Prostate gland (tissue), 2 donors: ENCODE data around the gene GNPDA1. TPM values are rescaled to one million over a fixed set of nuclear protein-coding genes. Genes with fewer than 3 reads are reported as not detected.
"Not testable (repeated sequence)": the region's sequence is repeated elsewhere in the genome, so short reads cannot be mapped to it uniquely, and the experiment has no call there.

Source experiments
- DNase-seq: peaks from one replicate; pipeline ENCODE4 v3.0.0-alpha.2; 2019; ENCODE audit warnings: low spot score
- H3K27ac ChIP-seq, 2 donors: fragments of 200-600 bp; sonication (generic); 2 replicates each; pipeline ENCODE4 v1.5.1; 2017 to 2019
- H3K27me3 ChIP-seq: fragments of 200-600 bp; sonication (generic); replicated peaks from 2 replicates; pipeline ENCODE4 v1.5.1; 2019; ENCODE audit not compliant: insufficient read depth
- H3K36me3 ChIP-seq, 2 donors: fragments of 200-600 bp; sonication (generic); 1 replicate in 1 of 2; 2 replicates in 1 of 2; pipeline versions ENCODE4 v1.5.1 to v1.8.1; 2017 to 2019
- H3K4me1 ChIP-seq: fragments of 200-600 bp; sonication (generic); replicated peaks from 2 replicates; pipeline ENCODE4 v1.5.1; 2019
- H3K4me3 ChIP-seq, 2 donors: fragments of 200-600 bp; sonication (generic); 2 replicates each; pipeline ENCODE4 v1.5.1; 2017 to 2019
- H3K9me3 ChIP-seq: fragments of 200-600 bp; sonication (generic); 2 replicates; pipeline ENCODE4 v1.5.1; 2017
- POLR2A ChIP-seq: fragments of 450-650 bp; IDR thresholded peaks from one replicate; pipeline ENCODE4 v1.6.1; 2016; ENCODE audit warnings: antibody characterized with exemption, mild to moderate bottlenecking
- POLR2AphosphoS5 ChIP-seq: sonication (generic); formaldehyde crosslinking; IDR thresholded peaks from one replicate; pipeline ENCODE4 v1.6.1; 2017; ENCODE audit warnings: antibody characterized with exemption
- WGBS: methylation state at CpG from one replicate; pipeline ENCODE4 v1.1.5; 2018; 5-methylcytosine and 5-hydroxymethylcytosine counted together
- intact Hi-C: fragments of 100-400 bp; cut with DNase I; formaldehyde crosslinking; loops from one replicate; pipeline ENCODE4 v1.14.2; 2022
- total RNA-seq, 2 donors: library from RNA; depleted of rRNA; stranded (reverse); fragments of >200 nt; gene quantifications; one replicate each; pipeline ENCODE4 v1.1.0, GENCODE V29; 2016
- TF ChIP-seq, protein P1 (sequence below), 4 experiments: fragments of 200-600 bp in 2 of 4; fragments of 450-650 bp in 2 of 4; sonication (generic) in 2 of 4; IDR thresholded peaks; 1 replicate in 3 of 4; 2 replicates in 1 of 4; pipeline ENCODE4 v1.5.1; 2016 to 2019; ENCODE audit warnings: antibody characterized with exemption in 4 of 4, mild to moderate bottlenecking in 2 of 4, moderate library complexity in 2 of 4

The GNPDA1 gene
- total RNA-seq, 2 donors from 2014 or later = 30.0 to 58.5 TPM

DNA sequence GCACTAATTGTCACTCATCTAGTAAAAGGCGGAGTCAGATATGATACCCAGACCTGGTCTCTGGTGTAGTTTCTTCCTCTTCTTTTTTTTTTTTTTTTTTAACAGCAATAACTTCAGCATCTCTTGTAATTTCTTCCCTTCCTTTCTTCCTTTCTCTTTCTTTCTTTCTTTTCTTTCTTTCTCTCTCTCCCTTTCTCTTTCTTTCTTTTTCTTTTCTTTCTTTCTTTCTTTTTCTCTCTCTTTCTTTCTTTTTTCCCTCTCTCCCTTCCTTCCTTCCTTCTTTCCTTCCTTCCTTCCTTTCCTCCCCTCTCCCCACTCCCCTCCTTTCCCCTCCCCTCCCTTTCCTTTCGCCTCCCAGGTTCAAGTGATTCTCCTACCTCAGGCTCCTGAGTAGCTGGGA lies 25.9 kb upstream of the GNPDA1 start:
- Histone ChIP-seq H3K36me3 (no peaks in the 10 kb centered on the region), H3K27ac (no peak overlapping the region), H3K4me1 (no peaks in the 10 kb centered on the region), H3K27me3 (no peaks in the 10 kb centered on the region), H3K4me3 (no peak overlapping the region), H3K9me3 (no peaks in the 10 kb centered on the region)
- 98% methylated on average over 2 of the region's 2 CpGs for whole genome bisulfite sequencing
- no peak for DNase-seq
- TF ChIP-seq POLR2AphosphoS5 (no peak), POLR2A (no peak)
- TF ChIP-seq, protein P1, sequence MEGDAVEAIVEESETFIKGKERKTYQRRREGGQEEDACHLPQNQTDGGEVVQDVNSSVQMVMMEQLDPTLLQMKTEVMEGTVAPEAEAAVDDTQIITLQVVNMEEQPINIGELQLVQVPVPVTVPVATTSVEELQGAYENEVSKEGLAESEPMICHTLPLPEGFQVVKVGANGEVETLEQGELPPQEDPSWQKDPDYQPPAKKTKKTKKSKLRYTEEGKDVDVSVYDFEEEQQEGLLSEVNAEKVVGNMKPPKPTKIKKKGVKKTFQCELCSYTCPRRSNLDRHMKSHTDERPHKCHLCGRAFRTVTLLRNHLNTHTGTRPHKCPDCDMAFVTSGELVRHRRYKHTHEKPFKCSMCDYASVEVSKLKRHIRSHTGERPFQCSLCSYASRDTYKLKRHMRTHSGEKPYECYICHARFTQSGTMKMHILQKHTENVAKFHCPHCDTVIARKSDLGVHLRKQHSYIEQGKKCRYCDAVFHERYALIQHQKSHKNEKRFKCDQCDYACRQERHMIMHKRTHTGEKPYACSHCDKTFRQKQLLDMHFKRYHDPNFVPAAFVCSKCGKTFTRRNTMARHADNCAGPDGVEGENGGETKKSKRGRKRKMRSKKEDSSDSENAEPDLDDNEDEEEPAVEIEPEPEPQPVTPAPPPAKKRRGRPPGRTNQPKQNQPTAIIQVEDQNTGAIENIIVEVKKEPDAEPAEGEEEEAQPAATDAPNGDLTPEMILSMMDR (IDR thresholded peaks at IDR 0.05) = no peak
- intact Hi-C loops = no loop called here

DNA sequence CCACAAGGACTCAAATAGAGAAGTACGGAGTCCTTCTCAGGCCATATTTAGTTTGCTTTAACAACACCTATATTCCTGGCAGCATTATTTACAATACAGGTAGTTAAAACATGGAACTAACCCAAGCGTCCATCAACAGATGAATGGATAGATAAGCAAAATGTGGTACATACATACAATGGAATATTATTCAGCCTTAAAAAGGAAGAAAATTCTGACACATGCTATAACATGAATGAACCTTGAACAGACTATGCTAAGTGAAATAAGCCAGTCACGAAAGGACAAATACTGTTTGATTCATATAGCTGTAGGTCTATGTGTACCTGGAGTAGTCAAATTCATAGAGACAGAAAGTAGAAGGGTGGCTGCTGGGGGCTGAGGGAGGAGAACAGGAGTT lies 24.8 kb upstream of the GNPDA1 start:
- WGBS = 76% methylated on average over 3 of the region's 3 CpGs
- H3K4me1 ChIP-seq, H3K27me3 ChIP-seq, H3K4me3 ChIP-seq, H3K36me3 ChIP-seq, H3K27ac ChIP-seq, H3K9me3 ChIP-seq, DNase-seq, intact Hi-C loops: not testable (repeated sequence)

DNA sequence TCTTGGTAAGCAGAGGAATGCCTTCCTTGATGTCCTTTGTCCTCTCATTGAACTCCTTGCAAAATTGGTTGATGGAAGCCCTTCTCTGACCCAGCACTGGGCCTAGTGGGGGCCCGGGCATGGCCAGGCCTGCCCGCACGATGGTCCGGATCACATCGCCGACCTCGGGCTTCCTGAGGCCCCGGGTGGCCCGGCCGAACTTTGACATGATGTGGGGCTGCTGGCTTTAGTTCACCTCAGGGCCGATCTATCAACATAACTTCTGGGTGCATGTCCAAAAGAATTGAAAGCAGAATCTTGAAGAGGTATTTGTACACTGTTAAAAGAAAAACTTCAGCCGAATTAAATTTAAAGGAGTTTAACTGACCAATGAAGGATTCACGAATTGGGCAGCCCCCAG lies 24.1 kb upstream of the GNPDA1 start:
- Histone ChIP-seq H3K27ac (no peak overlapping the region), H3K4me1 (no peaks in the 10 kb centered on the region), H3K36me3 (no peaks in the 10 kb centered on the region), H3K9me3 (no peaks in the 10 kb centered on the region), H3K4me3 (no peak overlapping the region), H3K27me3 (no peaks in the 10 kb centered on the region)
- 88% methylated on average over 13 of the region's 13 CpGs for WGBS
- intact Hi-C loops = no loop called here
- TF ChIP-seq POLR2A (no peak), POLR2AphosphoS5 (no peak)
- TF ChIP-seq, protein P1 (IDR thresholded peaks at IDR 0.05) = no peak
- no peak for DNase-seq

DNA sequence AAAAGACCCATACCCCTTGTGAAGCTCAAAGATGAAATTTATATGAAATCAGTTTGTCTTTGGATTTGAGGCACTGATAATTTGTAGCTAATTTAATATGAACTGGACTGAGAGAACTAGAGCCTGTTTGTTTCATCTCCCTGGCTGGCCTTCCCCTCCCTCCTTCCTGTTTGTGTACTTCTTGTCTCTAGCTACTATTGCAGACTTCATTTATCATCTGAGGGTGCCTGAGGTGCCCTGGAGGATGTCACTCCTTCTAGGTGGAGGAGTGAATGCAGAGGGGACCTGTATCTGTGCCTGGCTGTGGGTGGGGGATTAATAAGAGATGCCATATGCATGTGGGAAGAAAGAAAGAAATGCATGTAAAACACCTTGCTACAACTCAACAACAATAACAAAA lies 22.2 kb upstream of the GNPDA1 start:
- no peaks in the 10 kb centered on the region for H3K9me3 ChIP-seq
- no peaks in the 10 kb centered on the region for H3K4me1 ChIP-seq
- no peaks in the 10 kb centered on the region for H3K27me3 ChIP-seq
- H3K4me3 ChIP-seq = no peak overlapping the region
- intact Hi-C loops = no loop called here
- H3K27ac ChIP-seq = no peak overlapping the region
- no peaks in the 10 kb centered on the region for H3K36me3 ChIP-seq
- no peak for TF ChIP-seq POLR2A
- TF ChIP-seq, protein P1 (IDR thresholded peaks at IDR 0.05) = no peak
- no peak for TF ChIP-seq POLR2AphosphoS5
- DNase-seq = no peak

DNA sequence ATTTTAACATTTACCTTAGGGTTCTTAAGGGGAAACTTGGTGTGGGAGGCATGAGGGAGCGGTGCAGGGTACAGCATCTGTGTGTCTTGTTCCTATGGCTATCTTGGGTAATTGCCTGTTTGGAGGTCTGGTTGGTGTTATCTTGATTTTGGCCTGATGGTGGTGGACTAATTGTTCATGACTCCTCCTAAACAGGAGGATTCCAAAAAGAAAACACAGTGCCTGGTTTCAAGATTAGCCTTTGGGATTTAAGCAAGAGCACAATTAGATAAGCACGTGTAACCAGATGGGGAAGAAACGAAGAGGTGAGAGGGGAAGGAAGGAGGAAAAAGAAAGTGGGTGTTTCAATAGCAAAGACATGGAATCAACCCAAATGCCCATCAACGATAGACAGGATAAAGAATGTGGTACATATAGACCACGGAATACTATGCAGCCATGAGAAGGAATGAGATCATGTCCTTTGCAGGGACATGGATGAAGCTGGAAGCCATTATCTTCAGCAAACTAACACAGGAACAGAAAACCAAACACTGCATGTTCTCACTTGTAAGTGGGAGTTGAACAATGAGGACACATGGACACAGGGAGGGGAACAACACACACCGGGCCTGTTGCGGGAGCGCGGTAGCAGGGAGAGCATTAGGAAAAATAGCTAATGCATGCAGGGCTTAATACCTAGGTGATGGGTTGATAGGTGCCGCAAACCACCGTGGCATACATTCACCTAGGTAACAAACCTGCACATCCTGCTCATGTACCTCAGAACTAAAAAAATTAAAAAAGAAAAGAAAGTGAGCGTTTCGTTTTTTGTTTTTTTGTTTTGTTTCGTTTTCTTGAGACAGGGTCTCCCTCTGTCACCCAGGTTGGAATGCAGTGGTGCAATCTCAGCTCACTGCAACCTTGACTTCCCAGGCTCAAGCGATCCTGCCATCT lies 21.1 kb upstream of the GNPDA1 start:
- H3K9me3 ChIP-seq, intact Hi-C loops, H3K4me1 ChIP-seq, H3K4me3 ChIP-seq, H3K27me3 ChIP-seq, DNase-seq, H3K36me3 ChIP-seq, H3K27ac ChIP-seq: not testable (repeated sequence)
- 86% methylated on average over 15 of the region's 15 CpGs for WGBS
